NCI-H2227 (cell line): ENCODE data around the gene SDC1.
"Not testable (repeated sequence)": the region's sequence is repeated elsewhere in the genome, so short reads cannot be mapped to it uniquely, and the experiment has no call there.

Experiments
- DNase-seq: peaks from one replicate; lab custom pipeline; 2025; ENCODE audit not compliant: unreplicated experiment; lab: John Stamatoyannopoulos, UW

Gene SDC1

GRCh38 chr2:20198796-20199632, 25.9 kb downstream of the SDC1 start:
- no peak for DNase-seq

DNA sequence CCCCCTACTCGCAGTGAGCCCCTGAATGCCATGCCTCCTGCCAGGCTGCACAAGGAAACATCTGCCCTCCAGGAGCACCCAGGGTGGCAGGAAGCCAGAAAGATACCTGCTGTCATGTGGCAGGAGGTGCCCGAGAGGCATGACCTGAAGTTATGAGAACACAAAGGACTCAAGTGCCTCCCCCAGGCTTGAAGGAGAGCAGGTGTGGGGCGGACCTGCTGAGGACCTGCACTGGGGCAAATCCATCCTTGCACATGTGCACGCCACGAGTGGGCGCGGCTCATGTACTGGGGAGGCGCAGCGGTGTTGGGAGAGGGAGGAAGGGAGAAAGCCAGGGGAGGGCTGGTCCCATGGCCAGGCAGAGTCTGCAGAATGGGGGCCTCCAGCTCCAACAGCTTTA, 26.9 kb downstream of the SDC1 start:
- DNase-seq = no peak

DNA sequence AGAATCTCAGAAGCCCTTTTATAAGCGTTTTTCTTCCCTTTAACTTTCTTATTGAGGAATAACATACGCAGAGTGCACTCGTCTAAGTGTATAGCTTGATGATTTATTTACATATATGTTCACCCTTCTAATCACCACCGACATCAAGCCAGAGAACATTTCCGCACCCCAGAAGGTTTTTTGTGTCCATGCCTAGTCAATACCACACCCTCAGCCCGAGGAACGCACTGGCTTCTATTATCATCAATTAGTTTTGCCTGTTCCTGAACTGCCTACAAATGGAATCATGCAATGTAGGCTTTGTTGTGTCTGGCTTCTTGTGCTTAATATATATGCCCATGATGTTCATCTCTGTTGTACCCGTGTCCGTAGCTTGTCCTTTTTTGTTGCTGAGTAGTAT, 27.7 kb downstream of the SDC1 start:
- DNase-seq = no peak

DNA sequence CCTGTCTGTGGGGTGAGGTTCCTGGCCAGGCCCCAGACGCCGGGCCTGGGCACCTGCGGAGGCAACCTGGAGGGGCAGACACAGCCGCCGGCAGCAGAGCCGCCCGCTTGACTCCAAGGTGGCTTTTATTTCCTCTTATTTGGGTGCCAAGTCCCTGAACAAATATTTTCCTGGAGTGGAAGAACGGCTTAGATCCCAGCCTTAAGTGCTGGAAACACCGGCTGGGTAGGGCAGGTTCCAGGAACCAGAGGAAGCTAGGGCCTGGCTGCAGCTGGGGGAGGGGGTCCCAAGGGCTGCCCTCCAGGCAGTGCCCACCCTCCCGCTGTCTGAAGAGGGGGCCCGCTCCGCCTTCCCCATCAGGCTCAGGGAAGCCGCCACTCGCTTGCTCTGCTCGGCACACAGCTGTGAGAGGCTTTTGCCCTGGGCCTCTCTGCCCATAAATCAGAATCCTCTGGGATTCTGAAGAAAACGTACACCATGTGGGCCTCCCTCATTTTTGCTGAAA, 28.2 kb downstream of the SDC1 start:
- peak; percentile 58 for DNase-seq

DNA sequence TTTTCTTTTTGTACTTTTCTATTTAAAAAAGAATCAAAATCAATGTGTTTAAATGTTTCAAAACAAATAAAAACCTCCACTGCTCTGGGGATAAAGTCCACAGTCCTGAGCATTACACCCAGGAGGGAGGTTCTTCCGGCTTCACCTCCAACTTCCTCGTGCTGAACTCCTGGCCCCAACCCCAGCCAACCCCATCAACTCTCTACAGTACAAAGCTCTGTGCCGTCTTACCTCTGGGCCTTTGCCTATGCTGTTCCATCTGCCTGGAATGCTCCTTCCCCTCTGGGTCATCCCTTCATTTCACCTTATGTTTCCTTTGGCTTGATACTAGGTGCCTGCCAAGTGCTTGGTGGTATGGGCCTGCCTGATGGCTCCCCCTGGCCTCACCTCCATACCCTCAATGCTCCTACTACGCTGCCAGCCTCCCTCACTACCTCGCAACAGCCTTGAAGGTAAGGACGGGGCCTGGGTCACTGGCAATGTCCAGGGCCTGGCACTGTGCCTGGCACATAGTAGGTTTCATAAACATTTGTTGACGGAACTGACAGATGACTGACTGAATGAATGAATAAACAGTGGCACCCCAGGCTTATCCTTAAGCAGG, 28.8 kb downstream of the SDC1 start:
- no peak for DNase-seq

DNA sequence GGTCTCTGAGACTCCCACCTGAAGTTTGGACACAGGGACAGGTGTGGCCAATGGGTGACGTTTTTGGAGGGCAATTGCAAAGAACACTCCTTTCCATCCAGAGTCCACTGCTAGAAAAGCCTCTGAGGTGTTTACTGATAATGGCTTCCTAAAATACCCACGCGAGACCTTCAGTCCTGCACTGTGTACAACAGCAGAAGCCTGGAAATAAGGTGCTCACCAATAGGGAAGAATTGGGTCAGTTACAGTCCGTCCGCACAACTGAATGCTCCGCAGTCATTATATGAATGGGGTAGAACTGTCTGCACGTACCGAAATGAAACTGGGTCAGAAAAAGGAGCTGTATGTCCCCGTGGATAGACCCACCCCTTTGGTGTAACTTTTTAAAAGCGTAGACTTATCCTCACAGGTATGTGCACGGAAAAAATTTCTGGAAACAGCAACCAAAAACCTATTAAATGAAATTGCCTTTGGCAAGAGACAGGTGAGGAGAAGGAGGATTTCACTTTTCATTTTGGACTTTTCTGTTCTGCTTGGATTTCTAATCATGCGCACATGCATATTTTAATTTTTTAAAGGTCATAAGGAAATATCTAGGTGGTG, 29.4 kb downstream of the SDC1 start:
- DNase-seq = no peak

DNA sequence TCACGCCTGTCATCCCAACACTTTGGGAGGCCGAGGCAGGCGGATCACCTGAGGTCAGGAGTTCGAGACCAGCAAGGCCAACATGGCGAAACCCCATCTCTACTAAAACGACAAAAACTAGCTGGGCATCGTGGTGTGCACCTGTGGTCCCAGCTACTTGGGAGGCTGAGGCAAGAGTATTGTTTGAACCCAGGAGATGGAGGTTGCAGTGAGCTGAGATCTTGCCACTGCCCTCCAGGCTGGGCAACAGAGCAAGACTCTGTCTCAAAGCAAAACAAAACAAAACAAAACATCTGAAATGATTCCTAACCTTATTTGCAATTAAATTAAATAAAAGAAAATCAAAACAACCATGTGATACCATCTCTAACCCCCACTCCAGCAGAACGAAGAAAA, 29.9 kb downstream of the SDC1 start:
- DNase-seq = not testable (repeated sequence)

GRCh38 chr2:20194097-20195015, 30.6 kb downstream of the SDC1 start:
- DNase-seq = no peak

DNA sequence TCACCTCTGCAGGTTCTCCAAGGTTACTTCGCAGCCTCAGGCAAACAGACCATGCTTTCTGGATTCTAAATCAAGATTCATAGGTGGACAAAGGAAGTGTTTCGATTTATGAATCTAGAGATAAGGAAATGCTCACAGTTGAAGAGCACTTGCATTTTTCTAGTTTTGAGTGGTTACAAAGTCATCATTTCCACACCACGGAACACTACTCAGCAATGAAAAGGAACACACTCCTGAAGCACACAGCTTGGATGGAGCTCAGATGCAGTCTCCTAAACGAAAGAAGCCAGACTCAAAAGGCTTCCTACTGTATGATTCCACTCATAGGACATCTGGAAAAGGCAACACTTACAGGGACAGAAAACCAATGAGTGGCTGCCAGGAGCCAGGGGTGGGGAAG, 31.7 kb downstream of the SDC1 start:
- no peak for DNase-seq

GRCh38 chr2:20192781-20193180, 32.1 kb downstream of the SDC1 start:
- DNase-seq = no peak

- no peak for DNase-seq
Observed at GRCh38 chr2:20191714-20192569, 33.0 kb downstream of the SDC1 start.

DNA sequence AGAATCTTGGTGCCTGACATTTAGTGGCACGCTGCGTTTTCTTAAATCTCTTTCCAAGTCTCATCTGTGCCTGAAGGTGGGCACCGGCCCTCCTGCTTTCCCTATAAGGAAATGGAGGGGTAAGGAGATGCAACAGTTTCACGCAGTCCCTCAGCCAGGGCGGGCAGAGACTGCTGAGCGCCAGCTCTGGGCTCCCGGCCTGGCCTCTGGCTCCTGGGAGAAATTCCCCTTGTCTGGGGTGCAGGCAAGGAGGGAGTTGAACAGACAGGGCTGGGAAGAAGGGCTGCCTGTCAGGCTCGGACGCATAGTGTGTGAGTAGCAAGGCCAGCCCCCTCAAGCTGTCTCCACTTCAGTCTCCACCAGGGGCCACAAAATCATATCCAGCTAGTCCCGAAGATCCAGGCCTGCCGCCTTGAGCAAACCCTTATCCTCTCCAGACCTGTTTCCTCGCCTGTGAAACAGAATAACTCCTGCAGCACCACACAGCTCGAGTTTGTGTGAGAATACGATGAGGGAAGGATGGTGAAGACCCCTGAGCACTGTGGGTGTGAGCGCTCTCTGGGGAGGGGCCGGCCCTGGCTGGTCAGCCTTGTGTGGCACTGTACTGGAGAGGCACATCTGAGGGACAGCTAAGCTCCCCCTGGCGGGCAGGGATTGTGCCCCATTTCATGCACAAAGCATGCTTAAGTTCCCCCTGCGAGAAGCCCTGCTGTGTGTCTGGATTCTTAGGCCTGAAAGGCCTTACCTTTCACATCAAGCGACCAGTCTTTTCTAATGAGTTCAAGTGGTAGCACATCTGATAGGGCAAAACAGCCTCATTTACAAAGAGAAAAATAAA, 33.8 kb downstream of the SDC1 start:
- peak; percentile 12 for DNase-seq

GRCh38 chr2:20190170-20190569, 34.8 kb downstream of the SDC1 start:
- DNase-seq = no peak

DNA sequence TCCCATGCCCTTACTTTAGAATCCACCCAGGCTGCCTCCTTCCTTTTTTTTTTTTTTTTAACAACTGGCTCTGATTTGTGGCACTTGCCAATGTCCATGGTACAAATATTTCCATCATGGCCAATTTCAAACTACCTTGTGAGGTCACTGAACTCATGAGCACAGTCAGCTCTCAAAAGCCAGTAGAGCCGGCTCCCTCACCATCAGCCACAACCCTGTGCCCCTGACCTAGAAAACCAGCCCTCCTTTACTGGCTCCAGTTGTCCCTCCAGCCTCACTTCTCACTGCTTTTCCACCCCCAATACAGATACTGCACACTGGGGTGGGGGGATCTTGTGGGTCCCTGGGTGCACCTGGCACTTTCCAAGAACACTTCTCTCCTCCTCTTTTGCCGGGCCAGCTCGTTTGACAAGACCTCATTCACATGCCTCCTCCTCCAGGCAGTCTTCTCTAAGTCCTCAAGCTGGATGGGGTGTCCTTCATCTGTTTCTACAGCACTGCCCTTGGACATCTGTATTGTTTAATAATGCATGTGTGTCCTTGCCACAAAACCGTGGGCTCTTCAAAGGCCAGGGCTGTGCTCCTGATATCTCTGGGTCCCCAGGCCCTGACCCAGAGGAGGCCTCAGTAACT, 35.5 kb downstream of the SDC1 start:
- no peak for DNase-seq

GRCh38 chr2:20188851-20189250, 36.1 kb downstream of the SDC1 start:
- no peak for DNase-seq

DNA sequence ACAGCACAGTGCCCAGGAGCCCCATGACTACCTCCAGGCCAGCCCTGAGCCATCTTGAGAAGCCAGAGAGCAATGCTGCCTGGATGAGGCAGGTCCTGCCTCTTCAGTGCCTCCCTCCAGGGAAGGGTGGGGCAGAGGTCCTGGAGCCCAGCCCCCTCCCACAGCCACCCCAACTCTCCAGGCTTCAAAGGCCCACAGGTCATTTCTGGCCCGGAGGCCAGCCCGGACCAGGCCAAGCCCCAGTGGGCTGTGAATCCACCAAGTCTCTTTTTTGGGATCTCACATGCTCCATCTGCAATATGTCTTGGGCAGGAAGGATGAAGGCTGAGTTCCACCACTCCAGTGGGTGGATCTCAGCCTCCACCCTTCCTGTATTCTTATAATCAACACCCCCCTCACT, 36.7 kb downstream of the SDC1 start:
- DNase-seq = no peak

DNA sequence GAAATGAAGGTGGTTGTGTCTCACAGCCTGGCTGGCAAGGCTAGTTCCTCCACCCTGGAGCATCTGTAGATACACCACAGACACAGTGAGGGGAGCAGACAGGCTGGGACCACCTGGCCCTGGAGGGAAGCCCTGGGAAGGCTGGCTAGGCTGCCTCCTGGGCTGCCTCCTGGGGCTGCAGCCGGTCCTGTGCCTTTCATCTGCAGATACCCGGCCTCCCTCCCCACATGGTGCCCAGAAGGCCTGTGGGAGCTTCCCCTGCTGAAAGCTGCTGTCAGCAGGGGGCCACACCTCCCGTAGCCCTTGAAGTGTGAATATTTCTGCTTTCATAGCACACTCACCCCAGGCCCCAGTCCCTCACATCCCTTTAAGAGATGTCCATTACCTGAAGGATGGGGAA, 37.6 kb downstream of the SDC1 start:
- DNase-seq = no peak

DNA sequence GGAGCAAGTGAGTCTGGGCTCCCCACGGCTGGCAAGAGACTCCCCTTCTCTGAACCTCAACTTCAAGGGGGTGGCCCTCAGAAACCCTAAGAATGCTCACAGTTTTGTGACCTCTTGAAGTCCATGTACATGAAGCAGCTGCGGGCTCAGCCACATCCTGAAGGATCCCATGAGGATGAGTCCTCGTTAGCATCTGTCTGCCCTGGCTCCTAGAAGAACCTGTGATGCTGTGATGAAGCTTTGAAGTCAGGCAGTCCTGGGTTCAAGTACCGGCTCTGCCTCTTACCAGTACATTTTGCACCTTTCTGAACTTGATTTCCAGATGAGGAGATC, 38.1 kb downstream of the SDC1 start:
- no peak for DNase-seq
